ENCODE measurements around the gene WSCD1.

Gene WSCD1

DNA sequence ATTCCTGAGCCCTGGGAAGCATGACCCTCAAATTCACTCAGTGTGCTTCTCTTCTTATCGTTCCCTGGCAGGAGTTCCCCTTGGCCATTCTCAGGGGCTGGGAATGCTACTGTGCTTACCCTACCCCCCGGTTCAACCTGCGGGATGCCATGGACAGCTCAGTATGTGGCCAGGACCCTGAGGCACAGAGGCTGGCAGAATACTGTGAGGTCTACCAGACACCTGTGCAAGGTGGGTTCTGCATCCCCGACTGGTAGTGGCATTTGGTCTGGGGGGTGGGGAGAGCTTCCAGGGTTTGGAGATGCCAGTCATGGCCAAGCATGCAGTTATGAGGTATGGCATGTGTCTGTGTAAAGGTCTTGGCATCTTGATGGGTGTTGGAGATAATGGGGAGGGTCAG, 39.4 kb downstream of the WSCD1 start:
- TF ChIP-seq CTCF (IDR thresholded peaks at IDR 0.05), result no peak

GRCh38 chr17:6110088-6110487, 39.9 kb downstream of the WSCD1 start:
- no peak for TF ChIP-seq CTCF (IDR thresholded peaks at IDR 0.05)

GRCh38 chr17:6110592-6110991, 40.4 kb downstream of the WSCD1 start:
- TF ChIP-seq CTCF (IDR thresholded peaks at IDR 0.05), result no peak

- no peak for TF ChIP-seq CTCF (IDR thresholded peaks at IDR 0.05)
Observed at GRCh38 chr17:6120351-6120750, 50.2 kb downstream of the WSCD1 start.

DNA sequence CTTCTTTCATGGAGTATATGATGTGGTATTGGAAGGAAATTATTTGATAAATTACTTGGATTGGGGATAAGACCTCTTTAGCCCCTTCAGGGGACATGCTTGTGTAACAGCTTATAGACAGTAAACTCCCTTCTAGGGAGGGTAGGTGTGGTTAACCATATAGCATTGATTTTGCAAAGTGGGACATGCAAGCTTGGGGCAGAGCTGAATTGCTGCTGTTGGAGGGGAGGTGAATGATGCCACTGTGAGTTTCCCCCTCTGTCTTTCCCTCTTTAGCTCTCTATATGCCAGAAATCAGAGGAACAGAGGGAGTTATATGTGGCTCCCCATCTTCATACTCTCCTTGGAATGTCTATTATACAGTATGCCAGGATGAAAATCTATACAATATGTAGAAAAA, 54.7 kb downstream of the WSCD1 start:
- no peak for TF ChIP-seq CTCF (IDR thresholded peaks at IDR 0.05)

GRCh38 chr17:6126768-6127167, 56.6 kb downstream of the WSCD1 start:
- no peak for TF ChIP-seq CTCF (IDR thresholded peaks at IDR 0.05)

DNA sequence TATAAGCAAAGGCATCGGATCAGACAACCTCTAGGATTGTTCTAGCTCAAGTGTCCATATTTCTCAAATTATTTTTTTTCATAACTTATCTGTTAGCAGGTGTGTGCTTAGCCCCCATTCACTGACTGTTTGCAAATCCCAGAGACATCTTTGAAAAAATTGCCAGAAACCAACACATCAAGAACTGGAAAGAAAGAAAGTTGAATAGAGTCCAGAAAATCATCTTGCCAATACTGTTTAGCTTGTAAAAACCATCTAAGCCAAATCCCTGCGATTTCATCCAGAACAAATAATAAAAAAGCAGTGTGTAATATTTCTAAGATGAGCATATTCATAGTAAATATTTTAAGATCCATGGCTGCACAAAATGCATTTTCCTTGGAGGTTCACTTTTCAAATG, 64.5 kb downstream of the WSCD1 start:
- TF ChIP-seq CTCF (IDR thresholded peaks at IDR 0.05), result no peak

DNA sequence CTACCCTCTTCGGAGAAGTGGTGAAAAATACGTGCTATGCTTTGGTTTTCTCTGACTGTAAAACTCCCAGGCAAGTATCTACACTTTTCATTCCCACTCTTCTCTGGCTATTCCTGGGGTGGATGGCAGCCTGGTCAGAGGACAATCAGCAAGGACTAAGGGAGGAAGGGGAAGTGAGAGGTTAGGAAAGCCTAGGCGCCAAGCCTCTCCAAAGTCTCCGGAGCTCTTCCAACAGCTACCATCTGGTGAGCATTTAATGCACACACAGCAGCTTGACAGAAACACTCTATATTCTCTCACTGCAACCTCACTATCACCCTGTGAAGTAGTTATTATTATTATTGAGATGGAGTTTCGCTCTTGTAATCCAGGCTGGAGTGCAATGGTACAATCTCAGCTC, 65.1 kb downstream of the WSCD1 start:
- no peak for TF ChIP-seq CTCF (IDR thresholded peaks at IDR 0.05)

Measured in LNCAP (cell line).